GM12891 (cell line): Measurements from ENCODE around the gene VMA21.

Experiments
- PAX5 ChIP-seq: IDR thresholded peaks from 2 replicates; pipeline ENCODE4 v1.6.1; 2011; ENCODE audit warnings: low read length, moderate library complexity, mild to moderate bottlenecking; ENCODE audit not compliant: insufficient read depth, severe bottlenecking
- POLR2A ChIP-seq: IDR thresholded peaks from 2 replicates; pipeline ENCODE4 v1.6.1; 2011; ENCODE audit warnings: low read depth, low read length, control low read depth
- POLR2AphosphoS5 ChIP-seq: IDR thresholded peaks from 2 replicates; pipeline ENCODE4 v1.6.1; 2011; ENCODE audit warnings: low read depth, low read length, control low read depth
- POU2F2 ChIP-seq: IDR thresholded peaks from 2 replicates; pipeline ENCODE4 v1.6.1; 2011; ENCODE audit warnings: low read depth, mild to moderate bottlenecking, control low read depth, low read length, moderate library complexity
- SPI1 ChIP-seq: IDR thresholded peaks from 2 replicates; pipeline ENCODE4 v1.6.1; 2011; ENCODE audit warnings: low read depth, low read length, control low read depth
- TAF1 ChIP-seq: IDR thresholded peaks from 2 replicates; pipeline ENCODE4 v1.6.1; 2011; ENCODE audit warnings: low read depth, low read length, control low read depth

- no peak for TF ChIP-seq POLR2A
- no peak for TF ChIP-seq POLR2AphosphoS5
- TF ChIP-seq PAX5: no peak
- no peak for TF ChIP-seq TAF1
- no peak for TF ChIP-seq SPI1
- no peak for TF ChIP-seq POU2F2
These were observed 51.5 kb downstream of the VMA21 start for GRCh38 chrX:151448509-151448908.
